ENCODE measurements around the gene KCNA2. TPM values are rescaled to one million over a fixed set of nuclear protein-coding genes. Genes with fewer than 3 reads are reported as not detected.

The KCNA2 gene
- total RNA-seq, 4 donors from 2014 or later, result 0.31 to 2.9 (median 1.0) TPM

DNA sequence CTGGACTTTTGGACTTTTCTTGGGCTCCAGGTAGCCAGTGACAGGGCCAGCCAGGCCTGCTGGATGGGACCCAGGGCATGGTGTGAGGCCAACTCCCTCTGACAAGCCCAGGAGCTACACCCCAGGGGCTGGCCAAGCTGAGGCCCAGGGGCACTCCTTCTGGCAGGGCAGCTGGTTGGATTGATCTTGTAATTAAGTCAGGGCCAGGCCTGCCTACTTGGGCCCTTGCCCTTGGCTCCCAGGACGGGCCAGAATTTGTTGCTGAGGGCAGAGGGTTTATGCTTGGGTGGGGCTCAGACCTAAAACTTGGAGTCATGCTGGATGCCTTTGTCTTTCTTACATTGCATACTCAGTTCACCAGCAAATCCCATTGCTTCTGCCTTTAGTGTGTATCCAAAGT is 20.7 kb downstream of the KCNA2 start:
- no peaks in the 10 kb centered on the region for H3K36me3 ChIP-seq
- H3K9me3 ChIP-seq, result no peaks in the 10 kb centered on the region
- in situ Hi-C loops (cut with MboI; ENCODE audit: low sequenced_read_pairs in 4 of 4) (no loop called here), intact Hi-C loops (cut with DNase I; ENCODE audit: low total_unique reads) (no loop called here)
- no peak overlapping the region for H3K27ac ChIP-seq
- H3K4me3 ChIP-seq, result no peak overlapping the region
- TF ChIP-seq, protein P1, sequence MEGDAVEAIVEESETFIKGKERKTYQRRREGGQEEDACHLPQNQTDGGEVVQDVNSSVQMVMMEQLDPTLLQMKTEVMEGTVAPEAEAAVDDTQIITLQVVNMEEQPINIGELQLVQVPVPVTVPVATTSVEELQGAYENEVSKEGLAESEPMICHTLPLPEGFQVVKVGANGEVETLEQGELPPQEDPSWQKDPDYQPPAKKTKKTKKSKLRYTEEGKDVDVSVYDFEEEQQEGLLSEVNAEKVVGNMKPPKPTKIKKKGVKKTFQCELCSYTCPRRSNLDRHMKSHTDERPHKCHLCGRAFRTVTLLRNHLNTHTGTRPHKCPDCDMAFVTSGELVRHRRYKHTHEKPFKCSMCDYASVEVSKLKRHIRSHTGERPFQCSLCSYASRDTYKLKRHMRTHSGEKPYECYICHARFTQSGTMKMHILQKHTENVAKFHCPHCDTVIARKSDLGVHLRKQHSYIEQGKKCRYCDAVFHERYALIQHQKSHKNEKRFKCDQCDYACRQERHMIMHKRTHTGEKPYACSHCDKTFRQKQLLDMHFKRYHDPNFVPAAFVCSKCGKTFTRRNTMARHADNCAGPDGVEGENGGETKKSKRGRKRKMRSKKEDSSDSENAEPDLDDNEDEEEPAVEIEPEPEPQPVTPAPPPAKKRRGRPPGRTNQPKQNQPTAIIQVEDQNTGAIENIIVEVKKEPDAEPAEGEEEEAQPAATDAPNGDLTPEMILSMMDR (IDR thresholded peaks at IDR 0.05 in 4 of 5, conservative IDR thresholded peaks at IDR 0.05 in 1 of 5), result no peak
- no peak for TF ChIP-seq POLR2A (IDR thresholded peaks at IDR 0.05)
- ATAC-seq (no peak), DNase-seq (no peak)
- H3K27me3 ChIP-seq, result no peaks in the 10 kb centered on the region
- no peaks in the 10 kb centered on the region for H3K4me1 ChIP-seq

DNA sequence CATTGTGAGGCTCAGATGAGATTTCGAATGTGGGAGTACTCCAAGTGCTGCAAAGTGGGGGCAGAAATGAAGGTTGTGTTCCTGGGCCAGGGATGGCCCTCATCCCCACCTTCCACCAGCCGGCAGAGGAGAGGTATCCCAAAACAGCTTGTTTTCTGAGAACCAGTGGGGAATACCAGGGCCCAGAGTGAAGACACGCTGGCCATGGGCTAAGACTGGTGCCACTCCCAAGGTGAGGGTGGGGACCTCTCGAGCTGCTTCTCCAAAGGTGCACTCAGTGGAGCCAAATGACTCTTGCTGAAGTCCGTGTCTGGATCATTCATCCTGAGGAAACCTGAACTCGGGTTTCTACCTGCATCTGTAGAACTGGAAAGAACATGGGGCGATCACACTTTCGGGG is 22.1 kb downstream of the KCNA2 start:
- Histone ChIP-seq H3K4me1 (no peaks in the 10 kb centered on the region), H3K36me3 (no peaks in the 10 kb centered on the region), H3K9me3 (no peaks in the 10 kb centered on the region), H3K27ac (no peak overlapping the region), H3K4me3 (no peak overlapping the region), H3K27me3 (no peaks in the 10 kb centered on the region)
- DNase-seq (no peak), ATAC-seq (no peak)
- intact Hi-C loops (cut with DNase I; ENCODE audit: low total_unique reads), result no loop called here
- in situ Hi-C loops (cut with MboI; ENCODE audit: low sequenced_read_pairs in 4 of 4), result no loop called here
- TF ChIP-seq, protein P1 (IDR thresholded peaks at IDR 0.05 in 4 of 5, conservative IDR thresholded peaks at IDR 0.05 in 1 of 5), result no peak

DNA sequence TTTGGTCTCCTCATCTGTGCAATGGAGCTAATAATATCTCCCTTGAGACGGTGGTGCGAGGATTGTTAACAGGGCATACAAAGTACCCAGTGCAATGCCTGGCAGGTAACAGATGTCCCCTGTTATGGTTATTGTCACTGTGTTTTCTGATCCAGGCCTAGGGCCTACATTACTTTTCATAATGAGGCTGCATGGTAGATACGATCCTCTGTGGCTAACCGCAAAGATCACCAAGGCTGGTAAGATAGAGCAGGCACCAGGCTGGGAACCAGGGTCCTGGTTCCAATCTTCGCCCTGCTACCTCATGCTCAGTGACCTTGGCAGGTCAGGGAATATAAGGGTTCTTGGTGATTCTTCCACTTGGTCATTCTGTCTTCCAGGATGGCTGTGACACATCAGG is 22.7 kb downstream of the KCNA2 start:
- H3K9me3 ChIP-seq, result no peaks in the 10 kb centered on the region
- H3K4me1 ChIP-seq, result no peaks in the 10 kb centered on the region
- no peak for ATAC-seq
- TF ChIP-seq POLR2A (IDR thresholded peaks at IDR 0.05), result no peak
- TF ChIP-seq, protein P1 (IDR thresholded peaks at IDR 0.05 in 4 of 5, conservative IDR thresholded peaks at IDR 0.05 in 1 of 5), result no peak
- no peak overlapping the region for H3K27ac ChIP-seq
- no peaks in the 10 kb centered on the region for H3K27me3 ChIP-seq
- no peaks in the 10 kb centered on the region for H3K36me3 ChIP-seq
- in situ Hi-C loops (cut with MboI; ENCODE audit: low sequenced_read_pairs in 4 of 4), result no loop called here
- H3K4me3 ChIP-seq, result no peak overlapping the region
- DNase-seq, result no peak
- intact Hi-C loops (cut with DNase I; ENCODE audit: low total_unique reads), result no loop called here

DNA sequence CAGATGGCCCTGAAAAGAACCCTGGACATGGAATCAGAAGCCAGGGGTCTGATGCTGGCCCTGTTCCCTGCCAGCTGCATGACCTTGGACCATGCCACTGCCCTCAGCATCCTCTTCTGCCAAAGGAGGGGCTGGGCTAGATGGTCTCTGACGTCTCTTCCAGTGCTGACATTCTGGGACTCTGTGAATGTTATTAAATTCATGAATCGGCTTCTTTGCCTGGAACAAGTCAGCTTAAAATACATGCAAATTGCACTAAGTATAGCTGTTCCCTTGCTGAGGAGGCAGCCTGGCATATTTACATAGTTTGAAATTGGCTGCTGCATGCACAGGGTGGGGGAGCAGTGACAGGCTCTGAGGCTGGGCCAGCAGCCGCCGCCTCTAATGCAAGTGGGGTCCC is 23.8 kb downstream of the KCNA2 start:
- no peak overlapping the region for H3K27ac ChIP-seq
- H3K27me3 ChIP-seq, result no peaks in the 10 kb centered on the region
- TF ChIP-seq, protein P1 (IDR thresholded peaks at IDR 0.05 in 4 of 5, conservative IDR thresholded peaks at IDR 0.05 in 1 of 5), result no peak
- no peak for TF ChIP-seq POLR2A (IDR thresholded peaks at IDR 0.05)
- H3K36me3 ChIP-seq, result no peaks in the 10 kb centered on the region
- no peak for DNase-seq
- in situ Hi-C loops (cut with MboI; ENCODE audit: low sequenced_read_pairs in 4 of 4), result no loop called here
- intact Hi-C loops (cut with DNase I; ENCODE audit: low total_unique reads), result no loop called here
- H3K9me3 ChIP-seq, result no peaks in the 10 kb centered on the region
- H3K4me1 ChIP-seq, result no peaks in the 10 kb centered on the region
- no peak overlapping the region for H3K4me3 ChIP-seq
- no peak for ATAC-seq

DNA sequence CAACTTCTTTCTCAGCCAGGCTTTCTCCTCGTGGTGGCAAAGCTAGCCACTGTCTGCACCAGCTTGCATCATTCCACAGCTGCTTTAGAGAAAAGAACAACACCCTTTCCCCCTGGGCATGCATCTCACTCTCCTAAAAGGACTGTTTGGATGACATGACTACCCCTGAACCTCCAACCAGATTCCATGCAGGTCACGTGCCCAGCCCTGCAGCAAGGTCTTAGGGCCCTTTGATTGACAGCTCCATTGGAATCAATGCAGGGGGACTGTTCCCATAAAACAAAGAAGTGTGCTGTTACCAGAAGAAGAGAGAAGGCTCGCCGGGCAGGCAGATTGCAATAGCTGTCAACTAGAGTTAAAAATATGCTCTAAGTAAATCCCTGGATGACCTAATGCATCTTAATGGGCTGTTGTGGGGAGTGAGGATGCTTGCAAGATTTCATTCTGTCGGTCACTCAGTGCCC is 24.4 kb downstream of the KCNA2 start:
- no peaks in the 10 kb centered on the region for H3K27me3 ChIP-seq
- H3K4me1 ChIP-seq, result no peaks in the 10 kb centered on the region
- H3K27ac ChIP-seq, result no peak overlapping the region
- H3K36me3 ChIP-seq, result no peaks in the 10 kb centered on the region
- in situ Hi-C loops (cut with MboI; ENCODE audit: low sequenced_read_pairs in 4 of 4) (no loop called here), intact Hi-C loops (cut with DNase I; ENCODE audit: low total_unique reads) (no loop called here)
- H3K4me3 ChIP-seq, result no peak overlapping the region
- no peak for TF ChIP-seq POLR2A (IDR thresholded peaks at IDR 0.05)
- TF ChIP-seq, protein P1 (IDR thresholded peaks at IDR 0.05 in 4 of 5, conservative IDR thresholded peaks at IDR 0.05 in 1 of 5), result no peak
- H3K9me3 ChIP-seq, result no peaks in the 10 kb centered on the region
- DNase-seq (no peak), ATAC-seq (no peak)

All from gastrocnemius medialis (tissue), 4 donors.